ENCODE results near the gene PPFIBP1.

GRCh38 chr12:27652174-27652763 is 128.3 kb downstream of the PPFIBP1 start:
- TF ChIP-seq CTCF (IDR thresholded peaks at IDR 0.05): peak; percentile 72 to 85 (median 84)
- no peak for TF ChIP-seq POLR2AphosphoS5 (IDR thresholded peaks at IDR 0.05)

Data from breast epithelium (tissue), 3 donors.